SK-N-SH treated with all-trans-retinoic acid at 6 μM for 48 hours (cell line): ENCODE measurements around the gene ADGRV1.

Source experiments
- ATAC-seq: fragments of 200-7000 bp; cut with Tn5 transposase; 3 replicates; pipeline ENCODE4 v1.9.1; 2020; ENCODE audit warnings: mild to moderate bottlenecking, moderate library complexity
- ARNTL ChIP-seq: fragments of 450-650 bp; formaldehyde crosslinking; IDR thresholded peaks from 2 replicates; pipeline ENCODE4 v1.5.0; 2020; ENCODE audit warnings: low read depth, mild to moderate bottlenecking, moderate library complexity, borderline replicate concordance
- BACH2 ChIP-seq: fragments of 250-450 bp; sonication (Bioruptor Pico); IDR thresholded peaks from 2 replicates; pipeline ENCODE4 v1.9.0; 2021; ENCODE audit warnings: mild to moderate bottlenecking, borderline replicate concordance
- CSDC2 ChIP-seq: fragments of 250-450 bp; sonication (Bioruptor Pico); IDR thresholded peaks from 2 replicates; pipeline ENCODE4 v1.5.0; 2020; ENCODE audit warnings: mild to moderate bottlenecking, moderate library complexity
- ESRRG ChIP-seq: fragments of 250-450 bp; sonication (Bioruptor Pico); IDR thresholded peaks from 2 replicates; pipeline ENCODE4 v1.6.1; 2021; ENCODE audit warnings: mild to moderate bottlenecking
- GLIS3 ChIP-seq: fragments of 250-450 bp; sonication (Bioruptor Pico); IDR thresholded peaks from 2 replicates; pipeline ENCODE4 v1.5.0; 2020; ENCODE audit warnings: mild to moderate bottlenecking, moderate library complexity
- ISL1 ChIP-seq: fragments of 250-450 bp; sonication (Bioruptor Pico); IDR thresholded peaks from 2 replicates; pipeline ENCODE4 v2.1.2; 2022; ENCODE audit warnings: mild to moderate bottlenecking, moderate library complexity
- OSR1 ChIP-seq: fragments of 250-450 bp; sonication (Bioruptor Pico); IDR thresholded peaks from 2 replicates; pipeline ENCODE4 v1.8.0; 2022; ENCODE audit warnings: moderate library complexity, mild to moderate bottlenecking, inconsistent platforms
- PATZ1 ChIP-seq: fragments of 250-450 bp; sonication (Bioruptor Pico); IDR thresholded peaks from 2 replicates; pipeline ENCODE4 v1.8.0; 2020; ENCODE audit warnings: mild to moderate bottlenecking, moderate library complexity, borderline replicate concordance
- POU6F1 ChIP-seq: fragments of 250-450 bp; sonication (Bioruptor Pico); IDR thresholded peaks from 2 replicates; pipeline ENCODE4 v1.8.0; 2021; ENCODE audit warnings: low read depth, mild to moderate bottlenecking, moderate library complexity, borderline replicate concordance
- PPARA ChIP-seq: fragments of 250-450 bp; sonication (Bioruptor Pico); IDR thresholded peaks from 2 replicates; pipeline ENCODE4 v1.5.0; 2020; ENCODE audit warnings: mild to moderate bottlenecking, borderline replicate concordance
- RARB ChIP-seq: fragments of 250-450 bp; sonication (Bioruptor Pico); IDR thresholded peaks from 2 replicates; pipeline ENCODE4 v1.8.0; 2021; ENCODE audit warnings: mild to moderate bottlenecking, moderate library complexity
- SNAI2 ChIP-seq: fragments of 250-450 bp; sonication (Bioruptor Pico); IDR thresholded peaks from 2 replicates; pipeline ENCODE4 v1.5.0; 2020; ENCODE audit warnings: mild to moderate bottlenecking, moderate library complexity
- TCF4 ChIP-seq: fragments of 250-450 bp; sonication (Bioruptor Pico); IDR thresholded peaks from 2 replicates; pipeline ENCODE4 v1.8.0; 2021; ENCODE audit warnings: mild to moderate bottlenecking, moderate library complexity, borderline replicate concordance
- ZFP3 ChIP-seq: fragments of 250-450 bp; sonication (Bioruptor Pico); IDR thresholded peaks from 2 replicates; pipeline ENCODE4 v1.5.0; 2020; ENCODE audit warnings: mild to moderate bottlenecking, moderate library complexity
- ZFP30 ChIP-seq: fragments of 450-650 bp; formaldehyde crosslinking; IDR thresholded peaks from 2 replicates; pipeline ENCODE4 v1.5.0; 2022; ENCODE audit warnings: mild to moderate bottlenecking, moderate library complexity
- ZNF565 ChIP-seq: fragments of 450-650 bp; formaldehyde crosslinking; conservative IDR thresholded peaks from 2 replicates; pipeline ENCODE4 v1.5.0; 2020; ENCODE audit warnings: low read depth, mild to moderate bottlenecking, moderate library complexity
- ZNF70 ChIP-seq: fragments of 450-650 bp; formaldehyde crosslinking; IDR thresholded peaks from 2 replicates; pipeline ENCODE4 v1.5.0; 2020; ENCODE audit warnings: mild to moderate bottlenecking, moderate library complexity
- ZNF8 ChIP-seq: fragments of 450-650 bp; formaldehyde crosslinking; IDR thresholded peaks from 2 replicates; pipeline ENCODE4 v1.5.0; 2020; ENCODE audit warnings: mild to moderate bottlenecking, moderate library complexity
- TF ChIP-seq, protein P1 (sequence below): fragments of 250-450 bp; sonication (Bioruptor Pico); IDR thresholded peaks from 2 replicates; pipeline ENCODE4 v1.5.1; 2021; ENCODE audit warnings: mild to moderate bottlenecking, moderate library complexity
- TF ChIP-seq, protein P2 (sequence below): fragments of 250-450 bp; sonication (Bioruptor Pico); IDR thresholded peaks from 2 replicates; pipeline ENCODE4 v1.5.0; 2020; ENCODE audit warnings: mild to moderate bottlenecking, moderate library complexity
- TF ChIP-seq, protein P3 (sequence below): fragments of 250-450 bp; sonication (Bioruptor Pico); IDR thresholded peaks from 2 replicates; pipeline ENCODE4 v1.5.1; 2020; ENCODE audit warnings: low read depth, mild to moderate bottlenecking, moderate library complexity

ADGRV1 gene

DNA sequence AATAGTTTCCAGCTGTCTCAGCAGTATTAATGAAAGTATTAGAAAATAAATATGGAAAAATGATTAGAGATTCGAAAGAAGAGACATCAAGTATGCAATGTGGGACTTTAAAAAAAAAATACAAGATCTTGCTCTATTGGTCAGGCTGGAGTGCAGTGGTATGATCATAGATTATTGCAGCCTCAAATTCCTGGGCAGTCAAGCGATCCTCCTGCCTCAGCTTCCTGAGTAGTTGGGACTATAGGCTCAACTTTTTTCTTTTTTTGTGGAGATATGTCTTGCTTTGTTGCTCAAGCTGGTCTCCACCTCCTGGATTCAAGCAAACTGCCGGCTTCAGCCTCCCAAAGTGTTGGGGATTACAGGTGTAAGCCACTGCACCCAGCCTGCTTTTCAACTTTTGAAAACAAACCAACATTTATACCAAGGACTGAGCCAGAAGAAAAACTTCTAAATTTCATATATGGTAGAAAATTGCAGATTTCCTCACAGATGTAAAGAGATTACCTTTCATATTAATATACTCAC, 323.1 kb downstream of the ADGRV1 start:
- ATAC-seq = no peak
- TF ChIP-seq ISL1 (CRISPR knock-in tag) (no peak), PPARA (CRISPR knock-in tag) (no peak), ZFP3 (CRISPR knock-in tag) (no peak), SNAI2 (CRISPR knock-in tag) (no peak), ZNF70 (no peak), ARNTL (CRISPR knock-in tag) (no peak), ESRRG (no peak), RARB (no peak), OSR1 (CRISPR knock-in tag) (no peak), ZNF8 (CRISPR knock-in tag) (no peak), BACH2 (CRISPR knock-in tag) (no peak), ZFP30 (CRISPR knock-in tag) (no peak), TCF4 (CRISPR knock-in tag) (no peak), GLIS3 (CRISPR knock-in tag) (no peak), POU6F1 (CRISPR knock-in tag) (no peak), PATZ1 (CRISPR knock-in tag) (no peak), CSDC2 (CRISPR knock-in tag) (no peak)
- TF ChIP-seq, protein P1, sequence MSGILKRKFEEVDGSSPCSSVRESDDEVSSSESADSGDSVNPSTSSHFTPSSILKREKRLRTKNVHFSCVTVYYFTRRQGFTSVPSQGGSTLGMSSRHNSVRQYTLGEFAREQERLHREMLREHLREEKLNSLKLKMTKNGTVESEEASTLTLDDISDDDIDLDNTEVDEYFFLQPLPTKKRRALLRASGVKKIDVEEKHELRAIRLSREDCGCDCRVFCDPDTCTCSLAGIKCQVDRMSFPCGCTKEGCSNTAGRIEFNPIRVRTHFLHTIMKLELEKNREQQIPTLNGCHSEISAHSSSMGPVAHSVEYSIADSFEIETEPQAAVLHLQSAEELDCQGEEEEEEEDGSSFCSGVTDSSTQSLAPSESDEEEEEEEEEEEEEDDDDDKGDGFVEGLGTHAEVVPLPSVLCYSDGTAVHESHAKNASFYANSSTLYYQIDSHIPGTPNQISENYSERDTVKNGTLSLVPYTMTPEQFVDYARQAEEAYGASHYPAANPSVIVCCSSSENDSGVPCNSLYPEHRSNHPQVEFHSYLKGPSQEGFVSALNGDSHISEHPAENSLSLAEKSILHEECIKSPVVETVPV (CRISPR knock-in tag) = no peak
- TF ChIP-seq, protein P2, sequence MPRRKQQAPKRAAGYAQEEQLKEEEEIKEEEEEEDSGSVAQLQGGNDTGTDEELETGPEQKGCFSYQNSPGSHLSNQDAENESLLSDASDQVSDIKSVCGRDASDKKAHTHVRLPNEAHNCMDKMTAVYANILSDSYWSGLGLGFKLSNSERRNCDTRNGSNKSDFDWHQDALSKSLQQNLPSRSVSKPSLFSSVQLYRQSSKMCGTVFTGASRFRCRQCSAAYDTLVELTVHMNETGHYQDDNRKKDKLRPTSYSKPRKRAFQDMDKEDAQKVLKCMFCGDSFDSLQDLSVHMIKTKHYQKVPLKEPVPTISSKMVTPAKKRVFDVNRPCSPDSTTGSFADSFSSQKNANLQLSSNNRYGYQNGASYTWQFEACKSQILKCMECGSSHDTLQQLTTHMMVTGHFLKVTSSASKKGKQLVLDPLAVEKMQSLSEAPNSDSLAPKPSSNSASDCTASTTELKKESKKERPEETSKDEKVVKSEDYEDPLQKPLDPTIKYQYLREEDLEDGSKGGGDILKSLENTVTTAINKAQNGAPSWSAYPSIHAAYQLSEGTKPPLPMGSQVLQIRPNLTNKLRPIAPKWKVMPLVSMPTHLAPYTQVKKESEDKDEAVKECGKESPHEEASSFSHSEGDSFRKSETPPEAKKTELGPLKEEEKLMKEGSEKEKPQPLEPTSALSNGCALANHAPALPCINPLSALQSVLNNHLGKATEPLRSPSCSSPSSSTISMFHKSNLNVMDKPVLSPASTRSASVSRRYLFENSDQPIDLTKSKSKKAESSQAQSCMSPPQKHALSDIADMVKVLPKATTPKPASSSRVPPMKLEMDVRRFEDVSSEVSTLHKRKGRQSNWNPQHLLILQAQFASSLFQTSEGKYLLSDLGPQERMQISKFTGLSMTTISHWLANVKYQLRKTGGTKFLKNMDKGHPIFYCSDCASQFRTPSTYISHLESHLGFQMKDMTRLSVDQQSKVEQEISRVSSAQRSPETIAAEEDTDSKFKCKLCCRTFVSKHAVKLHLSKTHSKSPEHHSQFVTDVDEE = no peak
- TF ChIP-seq, protein P3, sequence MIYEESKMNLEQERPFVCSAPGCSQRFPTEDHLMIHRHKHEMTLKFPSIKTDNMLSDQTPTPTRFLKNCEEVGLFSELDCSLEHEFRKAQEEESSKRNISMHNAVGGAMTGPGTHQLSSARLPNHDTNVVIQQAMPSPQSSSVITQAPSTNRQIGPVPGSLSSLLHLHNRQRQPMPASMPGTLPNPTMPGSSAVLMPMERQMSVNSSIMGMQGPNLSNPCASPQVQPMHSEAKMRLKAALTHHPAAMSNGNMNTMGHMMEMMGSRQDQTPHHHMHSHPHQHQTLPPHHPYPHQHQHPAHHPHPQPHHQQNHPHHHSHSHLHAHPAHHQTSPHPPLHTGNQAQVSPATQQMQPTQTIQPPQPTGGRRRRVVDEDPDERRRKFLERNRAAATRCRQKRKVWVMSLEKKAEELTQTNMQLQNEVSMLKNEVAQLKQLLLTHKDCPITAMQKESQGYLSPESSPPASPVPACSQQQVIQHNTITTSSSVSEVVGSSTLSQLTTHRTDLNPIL (CRISPR knock-in tag) = no peak

GRCh38 chr5:90882448-90882847, 323.9 kb downstream of the ADGRV1 start:
- TF ChIP-seq ZNF70 (no peak), TCF4 (CRISPR knock-in tag) (no peak), GLIS3 (CRISPR knock-in tag) (no peak), ARNTL (CRISPR knock-in tag) (no peak), SNAI2 (CRISPR knock-in tag) (no peak), PATZ1 (CRISPR knock-in tag) (no peak), BACH2 (CRISPR knock-in tag) (no peak), ZNF565 (no peak)
- TF ChIP-seq, protein P1 (CRISPR knock-in tag) = no peak

More at GRCh38 chr5:90882448-90882847, 323.9 kb downstream of the ADGRV1 start:
- ATAC-seq = no peak
